Colon (tissue), 2 donors: ENCODE data around the gene ABI1.
"Not testable (repeated sequence)": the region's sequence is repeated elsewhere in the genome, so short reads cannot be mapped to it uniquely, and the experiment has no call there.

ENCODE experiments used
- FAIRE-seq: peaks from 2 replicates; lab custom pipeline; 2012; peaks lifted over from hg19 to GRCh38; lab: Jason Lieb, UNC
- donor health status: control.
- donor health status: control.

Gene ABI1

DNA sequence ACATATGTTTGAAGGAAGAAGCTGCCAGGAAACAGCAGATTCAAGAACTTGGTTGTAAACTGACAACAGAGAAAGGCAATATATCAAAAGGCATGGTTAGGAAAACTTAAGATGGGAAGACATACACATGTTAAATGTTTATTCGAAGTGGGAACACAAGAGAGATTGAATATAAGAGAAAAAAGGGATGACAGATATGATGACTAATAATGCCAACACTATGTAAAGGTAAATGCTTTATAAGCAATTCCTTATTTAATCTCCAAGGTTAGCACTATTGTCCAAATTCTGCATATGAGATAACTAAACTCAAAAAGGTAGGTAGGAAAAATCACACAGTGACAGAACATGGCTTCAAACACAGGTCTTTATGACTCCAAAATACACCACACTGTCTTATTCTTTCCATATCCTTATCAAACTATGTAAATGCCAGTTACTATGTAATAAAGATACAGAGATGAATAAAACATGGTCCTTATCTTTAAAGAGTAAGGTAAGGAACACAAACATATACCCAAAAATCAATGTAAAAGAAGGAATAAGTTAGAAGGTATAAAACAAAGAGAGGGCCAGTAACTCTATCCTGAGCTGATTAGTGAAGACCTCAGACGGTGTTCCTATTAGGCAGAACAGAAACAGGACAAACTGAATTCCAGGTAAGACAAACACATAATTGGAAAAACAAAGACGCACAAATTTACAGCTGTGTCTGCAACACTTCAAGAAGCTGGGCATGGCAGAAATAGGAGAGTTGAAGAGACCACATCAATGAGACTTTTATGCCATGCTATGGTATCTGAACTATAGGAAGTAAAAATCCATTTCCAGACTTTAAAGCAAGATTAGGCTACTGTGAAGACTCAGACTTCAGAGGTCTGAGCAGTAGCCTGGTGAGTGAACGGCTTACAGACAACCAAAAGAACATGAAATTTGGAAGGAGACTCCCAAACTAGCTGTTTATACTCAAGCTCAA lies 56.1 kb downstream of the ABI1 start:
- FAIRE-seq, result no peak

- FAIRE-seq, result no peak
Observed at GRCh38 chr10:26803849-26804248, 56.9 kb downstream of the ABI1 start.

DNA sequence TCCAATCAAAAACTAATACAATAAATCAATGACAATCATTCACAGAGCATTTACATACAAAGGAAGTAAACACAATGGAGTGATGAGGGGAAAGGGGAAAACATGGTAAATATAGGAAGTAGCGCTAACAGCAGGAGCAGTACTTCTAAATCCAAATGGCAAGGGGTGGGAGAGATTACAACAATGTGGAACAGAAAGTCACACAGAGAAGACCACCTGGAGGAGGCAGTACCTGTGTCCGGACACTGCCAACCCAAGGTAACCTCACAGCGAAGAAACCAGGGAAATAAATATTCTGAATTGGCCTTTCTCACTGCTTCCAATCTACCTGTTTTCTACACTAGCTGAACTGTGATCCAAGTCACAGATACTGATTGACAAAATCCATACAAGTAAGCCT lies 58.2 kb downstream of the ABI1 start:
- no peak for FAIRE-seq

DNA sequence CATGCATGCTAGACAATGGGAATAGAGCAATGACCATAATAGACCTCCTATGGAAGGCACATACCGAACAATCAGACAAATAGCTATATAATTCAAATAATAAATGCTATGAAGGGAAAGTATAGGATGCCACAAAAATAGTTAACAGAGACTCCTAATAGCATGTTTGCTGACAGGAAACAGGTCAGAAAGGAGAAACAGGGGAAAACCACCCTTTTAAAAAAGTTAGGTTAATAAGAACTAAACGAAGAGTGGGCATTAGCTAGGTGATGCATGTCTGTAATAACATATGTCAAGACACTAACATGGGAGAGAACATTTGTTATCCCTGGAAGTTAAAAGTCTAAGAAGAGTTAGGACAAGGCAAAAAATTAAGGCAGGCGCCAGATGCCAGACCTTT lies 58.9 kb downstream of the ABI1 start:
- no peak for FAIRE-seq

DNA sequence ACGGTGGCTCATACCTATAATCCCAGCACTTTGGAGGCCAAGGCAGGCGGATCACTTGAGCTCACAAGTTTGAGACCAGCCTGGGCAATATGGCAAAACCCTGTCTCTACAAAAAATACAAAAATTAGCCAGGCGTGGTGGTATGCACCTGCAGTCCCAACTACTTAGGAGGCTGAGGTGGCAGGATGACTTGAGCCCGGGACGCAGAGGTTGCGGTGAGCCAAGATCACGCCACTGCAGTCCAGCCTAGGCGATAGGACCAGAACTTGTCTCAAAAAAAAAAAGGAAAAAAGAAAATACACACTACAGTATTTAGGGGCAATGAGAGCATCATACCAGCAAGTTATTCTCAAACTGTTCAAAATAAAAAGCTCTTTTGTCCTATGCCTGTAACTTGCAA lies 59.5 kb downstream of the ABI1 start:
- FAIRE-seq, result no peak

DNA sequence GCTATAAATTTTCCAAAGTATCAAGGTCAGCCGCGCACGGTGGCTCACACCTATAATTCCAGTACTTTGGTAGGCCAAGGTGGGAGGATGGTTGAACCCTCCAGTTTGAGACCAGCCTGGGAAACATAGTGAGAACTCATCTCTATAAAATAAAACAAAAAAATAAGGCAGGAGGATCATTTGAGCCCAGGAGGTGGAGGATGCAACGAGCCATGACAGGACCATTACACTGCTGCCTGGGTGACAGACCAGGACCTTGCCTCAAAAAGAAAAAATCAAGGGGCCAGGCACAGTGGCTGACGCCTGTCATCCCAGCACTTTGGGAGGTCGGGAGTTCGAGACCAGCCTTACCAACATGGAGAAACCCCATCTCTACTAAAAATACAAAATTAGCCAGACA lies 60.3 kb downstream of the ABI1 start:
- FAIRE-seq, result no peak

- no peak for FAIRE-seq
Observed at GRCh38 chr10:26799342-26799741, 61.4 kb downstream of the ABI1 start.

DNA sequence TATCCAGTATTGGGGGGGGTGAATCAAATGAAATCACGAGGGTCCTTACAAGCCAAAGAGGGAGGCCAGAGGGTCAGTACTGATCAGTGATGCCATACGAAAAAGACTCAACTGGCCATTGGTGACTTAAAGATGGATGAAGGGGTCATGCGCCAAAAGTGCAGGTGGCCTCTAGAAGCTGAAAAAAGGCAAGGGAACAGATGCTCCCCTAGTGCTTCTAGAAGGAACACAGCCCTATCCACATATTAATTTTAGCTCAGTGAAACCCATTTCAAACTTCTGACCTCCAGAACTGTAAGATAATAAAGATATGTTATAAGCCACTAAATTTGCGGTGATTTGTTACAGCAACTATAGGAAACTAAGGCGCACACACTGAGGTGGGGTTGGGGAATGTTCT lies 62.5 kb downstream of the ABI1 start:
- no peak for FAIRE-seq

GRCh38 chr10:26797340-26797739 lies 63.4 kb downstream of the ABI1 start:
- no peak for FAIRE-seq

- no peak for FAIRE-seq
Observed at GRCh38 chr10:26792758-26793495, 67.8 kb downstream of the ABI1 start.

DNA sequence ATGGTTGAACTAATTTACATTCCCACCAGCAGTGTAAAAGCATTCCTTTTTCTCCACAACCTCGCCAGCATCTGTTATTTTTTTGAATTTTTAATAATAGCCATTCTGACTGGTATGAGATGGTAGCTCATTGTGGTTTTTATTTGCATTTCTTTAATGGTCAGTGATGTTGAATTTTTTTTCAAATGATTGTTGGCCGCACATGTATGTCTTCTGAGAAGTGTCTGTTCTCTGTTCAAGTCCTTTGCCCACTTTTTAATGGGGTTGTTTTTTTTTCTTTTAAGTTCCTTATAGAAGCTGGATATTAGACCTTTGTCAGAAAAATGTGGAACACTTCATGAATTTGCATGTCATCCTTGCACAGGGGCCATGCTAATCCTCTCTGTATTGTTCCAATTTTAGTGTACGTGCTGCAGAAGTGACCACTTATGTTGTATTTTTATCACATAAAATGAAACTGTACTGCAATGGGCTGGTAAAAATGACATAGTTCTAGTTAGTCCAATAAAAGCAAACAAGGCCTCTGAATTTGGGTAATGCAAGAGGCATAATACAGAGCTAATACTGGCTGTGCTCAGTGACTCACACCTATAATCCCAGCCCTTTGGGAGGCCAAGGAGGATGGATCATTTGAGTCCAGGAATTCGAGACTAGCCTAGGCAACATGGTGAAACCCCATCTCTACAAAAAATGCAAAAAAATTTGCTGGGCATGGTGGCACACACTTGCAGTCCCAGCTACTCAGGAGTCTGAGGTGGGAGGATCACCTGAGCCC lies 70.3 kb downstream of the ABI1 start:
- no peak for FAIRE-seq

GRCh38 chr10:26789779-26790178 lies 71.0 kb downstream of the ABI1 start:
- FAIRE-seq, result not testable (repeated sequence)

DNA sequence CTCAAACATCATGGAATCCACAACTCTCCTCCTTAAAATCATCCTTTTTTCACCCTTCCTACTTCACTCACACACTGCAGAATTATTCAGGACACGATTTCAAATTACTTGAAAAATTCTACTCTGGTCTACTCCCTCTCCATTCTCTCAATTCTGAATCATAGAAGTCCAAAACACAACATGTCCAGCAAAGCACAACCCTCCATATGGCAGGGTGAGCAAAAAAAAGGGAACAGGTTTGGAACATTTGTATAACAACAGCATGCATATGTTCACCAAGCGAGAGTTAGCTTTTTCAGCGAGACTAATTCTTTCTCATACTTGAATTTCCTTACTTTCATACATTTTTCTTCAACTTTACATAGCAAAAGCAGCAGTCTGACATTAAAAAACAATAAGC lies 73.4 kb downstream of the ABI1 start:
- no peak for FAIRE-seq

GRCh38 chr10:26781797-26782196 lies 79.0 kb downstream of the ABI1 start:
- no peak for FAIRE-seq

- FAIRE-seq, result no peak
Observed at GRCh38 chr10:26780793-26781601, 79.8 kb downstream of the ABI1 start.

DNA sequence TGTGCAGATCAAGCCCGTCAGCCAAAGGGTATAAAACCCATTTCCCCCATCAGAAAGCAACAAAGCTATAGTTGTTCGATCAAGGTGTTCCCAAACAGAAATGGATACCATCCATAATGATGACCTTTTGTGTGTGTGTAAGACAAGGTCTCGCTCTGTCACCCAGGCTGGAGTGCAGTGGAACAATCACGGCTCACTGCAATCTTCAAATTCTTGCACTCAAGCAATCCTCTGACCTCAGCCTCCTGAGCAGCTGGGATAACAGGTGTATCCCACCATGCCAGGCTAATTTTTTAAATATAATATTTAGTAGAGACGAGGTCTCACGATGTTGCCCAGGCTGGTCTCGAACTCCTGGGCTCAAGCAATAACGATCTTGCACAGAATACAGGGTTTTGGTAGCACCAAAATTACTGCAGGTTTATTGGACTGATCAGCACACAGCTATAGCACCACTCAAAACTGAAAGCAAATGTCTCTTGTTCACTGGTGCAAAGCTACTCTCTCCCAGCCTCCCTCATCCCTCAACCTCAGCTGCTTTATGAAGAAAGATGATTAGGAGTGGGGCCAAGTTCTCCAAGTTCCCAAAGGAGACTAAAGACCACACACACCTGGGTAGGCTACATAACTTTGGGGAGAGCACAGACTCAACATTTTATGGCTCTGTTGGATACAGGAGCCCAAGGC lies 80.5 kb downstream of the ABI1 start:
- FAIRE-seq, result no peak

DNA sequence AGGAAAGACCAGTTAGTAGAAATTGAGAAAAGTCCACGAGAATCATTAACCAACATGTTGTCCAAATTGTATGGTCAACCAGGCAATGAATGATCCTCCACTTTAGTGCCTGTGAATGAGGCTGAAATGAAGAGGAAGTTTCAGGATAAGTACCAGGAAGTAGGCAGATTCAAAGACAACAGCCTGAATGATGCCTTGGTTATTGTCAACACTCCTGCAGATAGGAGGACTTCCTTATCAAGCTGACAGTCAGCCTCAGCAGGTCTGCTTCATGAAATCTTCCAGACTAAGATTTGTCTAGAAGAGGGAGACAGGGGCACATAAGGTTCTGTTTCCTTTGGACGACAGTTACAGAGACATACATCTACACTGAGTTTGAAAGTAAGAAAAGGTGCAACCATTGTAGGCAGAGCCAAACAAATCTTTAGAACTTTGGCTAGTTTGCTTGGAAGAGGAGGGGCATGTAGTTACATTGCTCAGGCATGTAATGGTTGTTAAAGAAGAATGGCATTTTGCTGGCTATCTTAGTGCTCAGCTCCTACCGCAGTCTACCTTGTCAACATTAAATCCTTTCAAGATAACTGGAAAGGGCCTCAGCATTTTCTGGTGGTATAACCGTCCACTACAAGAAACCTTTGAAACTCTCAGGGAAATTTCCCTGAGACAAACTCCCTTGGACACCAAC lies 81.4 kb downstream of the ABI1 start:
- no peak for FAIRE-seq

DNA sequence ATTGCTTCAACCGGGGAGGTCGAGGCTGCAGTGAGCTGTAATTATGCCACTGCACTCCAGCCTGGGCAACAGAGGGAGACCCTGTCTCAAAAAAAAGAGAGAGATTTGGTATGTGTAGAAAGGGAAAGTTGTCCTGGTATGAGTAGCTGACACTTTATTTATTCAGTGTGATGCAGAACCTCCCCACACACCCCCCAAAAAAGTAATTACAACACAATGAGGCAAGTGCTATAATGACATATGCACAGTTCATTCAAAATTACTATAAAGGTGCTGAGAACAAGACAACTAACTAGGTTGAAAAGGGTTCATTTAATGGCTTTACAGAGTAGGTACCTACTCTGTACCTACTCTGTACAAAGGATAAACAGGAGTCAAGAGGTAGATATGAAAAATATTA lies 83.1 kb downstream of the ABI1 start:
- FAIRE-seq, result no peak

DNA sequence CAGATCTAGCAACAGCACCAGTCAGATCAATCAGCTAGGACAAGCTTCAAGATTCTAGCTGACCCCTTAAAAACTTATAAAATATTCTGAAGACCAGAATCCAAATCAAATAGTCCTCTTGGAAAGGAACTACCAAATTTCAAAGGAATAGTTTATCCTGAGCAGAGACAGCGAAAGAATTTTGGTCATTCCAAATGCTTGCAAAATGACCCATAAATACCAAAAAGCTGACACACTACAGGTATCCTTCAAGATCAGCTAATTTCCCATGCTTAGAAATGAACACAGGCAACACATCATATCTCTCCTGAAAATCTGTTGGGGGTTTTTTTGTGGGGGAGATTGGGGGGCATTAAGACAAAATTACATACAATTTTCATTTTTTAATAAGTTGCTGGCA lies 84.5 kb downstream of the ABI1 start:
- FAIRE-seq, result no peak

DNA sequence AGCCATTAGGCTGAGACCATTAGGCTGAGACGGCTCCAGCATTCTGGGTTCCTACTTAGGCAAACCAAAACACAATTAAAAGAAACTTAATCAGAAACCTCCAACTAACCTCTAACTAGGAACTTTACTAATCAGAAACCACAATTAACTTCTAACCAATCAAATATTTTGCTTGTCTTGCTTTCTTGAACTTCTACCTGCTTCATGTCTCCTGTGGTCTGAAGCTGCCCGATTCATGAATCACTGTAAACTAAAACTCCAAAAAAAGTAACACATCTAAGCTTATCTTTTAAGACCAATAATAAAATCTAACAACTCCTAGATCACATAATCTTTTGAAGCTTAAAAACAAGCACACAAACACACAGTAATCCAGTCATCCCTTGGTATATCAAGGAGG lies 87.1 kb downstream of the ABI1 start:
- no peak for FAIRE-seq

DNA sequence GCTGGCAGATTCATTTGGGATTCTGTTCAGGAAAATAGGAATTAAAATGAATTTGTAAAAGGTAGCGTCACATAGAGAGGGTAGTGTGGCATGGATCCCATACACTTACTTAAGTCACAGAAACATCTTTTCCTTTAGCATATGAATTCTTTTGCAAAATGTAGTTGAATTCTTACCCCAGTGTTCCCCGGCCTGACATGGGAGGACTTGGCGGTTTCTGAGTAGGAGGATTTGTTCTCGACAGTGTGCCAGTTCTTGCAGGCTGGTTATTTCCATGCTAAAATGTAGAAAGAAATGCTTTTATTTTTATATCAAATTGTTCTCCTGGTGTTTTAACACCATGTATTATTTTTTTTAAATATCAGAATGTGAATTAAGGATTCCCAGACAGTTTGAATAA lies 90.7 kb downstream of the ABI1 start:
- no peak for FAIRE-seq
